Lower leg skin (tissue), 3 donors: Measurements from ENCODE around the gene MYH7.

Experiments used
- POLR2A ChIP-seq, 2 donors: fragments of 450-650 bp; IDR thresholded peaks; one replicate each; pipeline ENCODE4 v1.6.1; 2016 to 2017; ENCODE audit warnings: antibody characterized with exemption in 2 of 2, mild to moderate bottlenecking in 1 of 2, moderate library complexity in 1 of 2
- TF ChIP-seq, protein P1 (sequence below), 3 donors: fragments of 450-650 bp; IDR thresholded peaks; one replicate each; pipeline ENCODE4 v1.5.1; 2016; ENCODE audit warnings: antibody characterized with exemption in 3 of 3, mild to moderate bottlenecking in 3 of 3, moderate library complexity in 2 of 3

DNA sequence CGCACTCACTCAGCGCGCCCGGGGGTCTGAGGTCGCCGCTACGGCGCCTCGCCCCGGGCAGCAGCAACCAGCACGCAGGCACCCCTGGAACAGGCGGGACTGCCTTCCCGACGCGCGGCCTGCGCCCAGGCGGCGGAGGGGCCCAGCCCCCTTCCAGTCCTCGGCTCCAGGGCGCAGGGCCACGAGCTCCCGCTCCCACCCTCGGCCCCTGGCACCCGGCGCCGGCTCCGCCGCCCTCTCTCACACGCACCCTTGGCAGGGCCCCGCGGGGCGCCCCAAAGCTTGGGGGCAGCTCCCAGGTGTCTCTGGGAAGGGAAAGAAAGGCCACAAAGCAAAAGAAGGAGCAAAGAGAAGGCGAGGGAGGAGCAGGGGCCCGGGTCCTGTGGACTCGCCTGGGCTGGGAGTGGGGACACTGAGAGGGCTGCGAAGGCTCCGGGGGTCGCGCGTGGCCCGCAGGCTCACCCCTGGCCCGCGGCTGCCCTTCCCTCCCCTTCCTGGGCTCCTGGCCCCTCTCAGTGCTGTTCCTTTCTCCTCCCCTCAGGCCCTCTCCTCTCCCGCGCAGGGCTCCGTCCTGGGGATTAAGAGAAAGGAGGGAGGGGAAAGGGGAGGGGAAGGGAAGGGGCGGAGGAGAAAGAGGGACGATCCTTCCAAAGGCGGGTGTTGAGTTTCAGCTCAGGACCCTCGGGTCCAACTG is 69.6 kb downstream of the MYH7 start:
- TF ChIP-seq, protein P1, sequence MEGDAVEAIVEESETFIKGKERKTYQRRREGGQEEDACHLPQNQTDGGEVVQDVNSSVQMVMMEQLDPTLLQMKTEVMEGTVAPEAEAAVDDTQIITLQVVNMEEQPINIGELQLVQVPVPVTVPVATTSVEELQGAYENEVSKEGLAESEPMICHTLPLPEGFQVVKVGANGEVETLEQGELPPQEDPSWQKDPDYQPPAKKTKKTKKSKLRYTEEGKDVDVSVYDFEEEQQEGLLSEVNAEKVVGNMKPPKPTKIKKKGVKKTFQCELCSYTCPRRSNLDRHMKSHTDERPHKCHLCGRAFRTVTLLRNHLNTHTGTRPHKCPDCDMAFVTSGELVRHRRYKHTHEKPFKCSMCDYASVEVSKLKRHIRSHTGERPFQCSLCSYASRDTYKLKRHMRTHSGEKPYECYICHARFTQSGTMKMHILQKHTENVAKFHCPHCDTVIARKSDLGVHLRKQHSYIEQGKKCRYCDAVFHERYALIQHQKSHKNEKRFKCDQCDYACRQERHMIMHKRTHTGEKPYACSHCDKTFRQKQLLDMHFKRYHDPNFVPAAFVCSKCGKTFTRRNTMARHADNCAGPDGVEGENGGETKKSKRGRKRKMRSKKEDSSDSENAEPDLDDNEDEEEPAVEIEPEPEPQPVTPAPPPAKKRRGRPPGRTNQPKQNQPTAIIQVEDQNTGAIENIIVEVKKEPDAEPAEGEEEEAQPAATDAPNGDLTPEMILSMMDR (IDR thresholded peaks at IDR 0.05): no peak
- no peak for TF ChIP-seq POLR2A (IDR thresholded peaks at IDR 0.05)
